TTC549 (cell line): ENCODE results near the gene BMPR1B.
"Not testable (repeated sequence)": the region's sequence is repeated elsewhere in the genome, so short reads cannot be mapped to it uniquely, and the experiment has no call there.

Experiments
- FAIRE-seq: peaks from 2 replicates; lab custom pipeline; 2012; peaks lifted over from hg19 to GRCh38; lab: Jason Lieb, UNC

The BMPR1B gene

DNA sequence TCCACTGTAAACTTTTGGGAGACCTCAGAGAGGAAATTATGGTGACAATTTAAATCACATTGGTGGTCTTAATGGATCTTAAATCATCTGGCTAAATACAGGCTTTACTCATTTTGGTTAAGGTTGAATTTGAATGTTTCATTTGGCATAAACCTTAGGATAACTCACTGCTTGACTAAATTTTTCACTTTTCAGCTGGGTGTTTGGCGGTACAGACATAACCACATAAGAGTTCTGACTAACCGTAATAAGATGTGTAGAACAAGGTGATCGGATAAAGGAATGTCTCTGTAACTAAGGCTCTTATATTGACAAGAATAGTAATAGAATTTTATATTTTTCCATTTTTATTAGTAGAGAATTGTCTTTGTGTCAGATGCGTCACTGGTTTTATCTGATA, 281.0 kb downstream of the BMPR1B start:
- FAIRE-seq: no peak

- FAIRE-seq: no peak
These were observed 286.6 kb downstream of the BMPR1B start for GRCh38 chr4:95044324-95044837.

DNA sequence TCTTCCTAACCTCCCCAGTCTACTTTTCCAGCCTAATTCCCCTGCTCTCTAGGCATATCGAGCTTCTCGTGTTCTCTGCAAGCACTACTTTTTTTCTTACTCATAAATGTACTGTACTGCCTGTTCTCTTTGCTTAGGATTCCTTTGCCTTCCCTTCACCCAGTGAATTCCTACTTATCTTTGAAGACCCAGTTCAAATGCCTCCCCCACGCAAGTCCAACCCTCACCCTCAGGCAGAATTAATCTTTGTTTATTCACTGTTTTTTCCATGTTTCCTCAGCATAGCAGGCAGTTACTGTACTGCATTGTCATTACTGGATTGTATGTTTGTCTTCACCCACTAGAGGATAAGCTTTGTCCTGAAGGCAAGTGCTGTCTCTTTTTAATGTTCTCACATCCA, 287.7 kb downstream of the BMPR1B start:
- FAIRE-seq: no peak

- FAIRE-seq: no peak
These were observed 290.5 kb downstream of the BMPR1B start for GRCh38 chr4:95048296-95048695.

- no peak for FAIRE-seq
These were observed 291.9 kb downstream of the BMPR1B start for GRCh38 chr4:95049551-95050233.

GRCh38 chr4:95050980-95051701, 293.4 kb downstream of the BMPR1B start:
- no peak for FAIRE-seq

- FAIRE-seq: no peak
These were observed 293.9 kb downstream of the BMPR1B start for GRCh38 chr4:95051702-95052020.

DNA sequence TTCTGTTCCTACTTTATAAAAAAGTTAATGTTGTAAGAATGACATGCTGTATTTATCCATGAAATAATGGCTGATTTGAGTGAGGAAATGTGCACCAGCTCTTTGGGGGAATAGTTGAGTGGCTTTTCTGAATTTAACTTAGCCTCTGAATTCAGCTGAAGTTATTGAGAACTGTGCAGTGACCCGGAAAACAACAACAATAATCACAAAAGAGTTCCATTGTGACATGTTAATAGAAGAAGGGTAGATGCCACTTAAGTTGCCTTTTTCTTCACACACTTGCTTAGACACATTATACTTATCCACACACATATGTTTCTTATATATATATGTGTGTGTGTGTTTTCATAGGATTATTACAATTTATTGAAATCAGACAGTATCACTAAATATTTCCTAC, 301.2 kb downstream of the BMPR1B start:
- FAIRE-seq: no peak

DNA sequence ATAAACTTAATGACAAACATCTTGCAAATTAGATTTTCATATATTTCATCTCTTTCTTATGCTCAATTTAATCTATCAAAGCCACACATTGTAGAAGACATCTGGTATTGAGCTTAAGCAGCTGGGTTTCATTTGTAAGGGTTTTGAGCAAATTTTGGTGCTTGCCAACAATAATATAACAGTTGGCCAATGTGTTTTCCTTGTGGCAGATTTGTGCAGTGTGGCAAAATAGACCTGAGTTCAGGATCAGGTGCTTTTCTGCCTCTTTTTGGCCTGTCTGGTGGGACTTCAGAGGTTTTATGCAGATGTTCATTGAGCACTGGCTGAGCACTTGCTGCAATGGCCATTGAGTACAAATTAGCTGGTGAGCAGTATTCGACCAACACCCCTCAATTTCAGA, 301.9 kb downstream of the BMPR1B start:
- no peak for FAIRE-seq

GRCh38 chr4:95061220-95061619, 303.5 kb downstream of the BMPR1B start:
- no peak for FAIRE-seq

DNA sequence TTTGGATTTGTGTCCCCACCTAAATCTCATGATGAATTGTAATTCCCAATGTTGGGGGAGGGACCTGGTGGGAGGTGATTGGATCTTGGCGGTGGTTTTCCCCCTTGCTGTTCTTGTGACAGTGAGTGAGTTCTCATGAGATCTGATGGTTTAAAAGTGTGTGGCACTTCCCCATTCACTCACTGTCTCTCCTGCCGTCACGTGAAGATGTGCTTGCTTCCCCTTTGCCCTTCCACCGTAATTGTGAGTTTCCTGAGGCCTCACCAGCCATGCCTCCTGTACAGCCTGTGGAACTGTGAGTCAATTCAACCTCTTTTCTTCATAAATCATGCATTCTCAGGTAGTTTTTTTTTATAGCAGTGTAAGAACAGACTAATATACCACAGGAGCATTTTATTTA, 304.0 kb downstream of the BMPR1B start:
- not testable (repeated sequence) for FAIRE-seq

DNA sequence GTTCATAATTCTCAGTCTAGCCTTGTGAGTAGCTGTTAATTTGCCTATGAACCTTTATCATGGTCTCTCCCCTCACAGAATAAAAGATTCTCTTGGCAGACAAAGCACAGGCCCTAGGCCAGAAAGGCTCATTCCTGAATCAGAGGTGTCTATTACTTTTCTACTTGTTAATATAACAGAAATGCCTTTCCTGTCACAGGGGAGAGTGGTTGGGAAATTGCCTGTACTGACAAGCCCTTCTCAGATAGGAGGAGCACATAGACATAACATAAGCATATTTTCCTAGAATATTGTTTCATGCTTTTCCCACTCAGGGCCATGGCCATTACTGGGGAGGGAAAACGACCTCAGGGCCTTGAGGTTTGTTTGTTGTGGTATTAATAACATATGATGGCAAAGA, 308.3 kb downstream of the BMPR1B start:
- no peak for FAIRE-seq

- no peak for FAIRE-seq
These were observed 310.6 kb downstream of the BMPR1B start for GRCh38 chr4:95068401-95068800.

DNA sequence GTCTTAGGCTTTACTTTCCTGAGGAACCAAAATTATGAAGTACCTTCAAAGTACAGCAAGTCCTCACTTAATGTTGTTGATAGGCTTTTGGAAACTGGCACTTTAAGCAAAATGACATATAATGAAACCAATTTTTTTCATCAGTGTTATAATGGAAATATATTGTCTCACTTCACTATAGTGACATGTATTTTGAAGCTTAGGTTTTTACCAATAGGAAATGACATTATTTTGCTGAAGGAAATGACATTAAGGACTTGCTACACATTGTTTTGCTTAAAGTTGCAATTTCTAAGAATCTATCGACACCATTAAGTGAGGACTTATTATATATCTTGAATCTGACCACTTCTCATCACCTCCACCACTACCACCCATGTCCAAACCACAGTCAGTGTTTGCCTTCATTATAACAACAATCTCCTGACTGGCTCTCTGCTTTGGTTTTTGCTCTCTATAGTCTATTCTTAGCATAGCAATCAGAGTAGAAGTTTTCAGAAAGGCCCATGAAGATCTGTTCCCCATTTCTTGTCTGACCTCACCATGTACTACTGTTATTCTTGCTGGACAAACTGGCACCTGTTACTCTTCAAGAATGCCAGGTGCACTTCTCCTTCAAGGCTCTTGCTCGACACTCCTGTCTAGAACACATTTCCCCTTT, 311.2 kb downstream of the BMPR1B start:
- FAIRE-seq: no peak

GRCh38 chr4:95071851-95072250, 314.1 kb downstream of the BMPR1B start:
- no peak for FAIRE-seq

GRCh38 chr4:95073646-95074045, 315.9 kb downstream of the BMPR1B start:
- no peak for FAIRE-seq

- no peak for FAIRE-seq
These were observed 320.1 kb downstream of the BMPR1B start for GRCh38 chr4:95077864-95078263.

- no peak for FAIRE-seq
These were observed 323.2 kb downstream of the BMPR1B start for GRCh38 chr4:95080969-95081368.

DNA sequence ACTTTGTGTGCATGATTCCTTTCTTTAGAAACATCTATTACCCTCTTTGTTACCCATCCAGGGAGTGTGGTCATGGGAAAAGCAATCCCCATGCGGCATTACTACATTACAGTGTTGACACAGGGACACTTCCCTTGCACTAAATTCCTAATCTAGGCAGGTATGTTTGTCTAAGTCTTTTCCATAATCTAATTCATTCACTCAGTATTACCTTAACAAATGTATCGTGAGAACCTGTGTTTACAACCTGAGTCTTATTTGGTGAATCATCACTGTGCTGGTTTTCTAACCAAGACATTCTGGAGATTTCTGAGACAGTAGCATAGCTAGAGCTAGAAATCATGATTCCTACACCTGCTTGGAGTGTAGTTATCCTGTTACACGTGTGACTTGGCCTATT, 326.8 kb downstream of the BMPR1B start:
- no peak for FAIRE-seq

GRCh38 chr4:95085124-95085833, 327.5 kb downstream of the BMPR1B start:
- no peak for FAIRE-seq

- FAIRE-seq: no peak
These were observed 328.8 kb downstream of the BMPR1B start for GRCh38 chr4:95086551-95086950.

- FAIRE-seq: no peak
These were observed 330.1 kb downstream of the BMPR1B start for GRCh38 chr4:95087657-95088455.
